OCI-LY7 (cell line): ENCODE data around the gene PTGR2.

ENCODE experiments used
- EZH2phosphoT487 ChIP-seq: fragments of 200-600 bp; sonication (generic); IDR thresholded peaks from 2 replicates; pipeline ENCODE4 v1.6.1; 2018; ENCODE audit warnings: low read depth, borderline replicate concordance, mild to moderate bottlenecking, mixed run types, antibody characterized with exemption, low read length, moderate library complexity, mixed read lengths
- TF ChIP-seq, protein P1 (sequence below): fragments of 200-600 bp; sonication (generic); conservative IDR thresholded peaks from 2 replicates; pipeline ENCODE4 v1.5.1; 2014; ENCODE audit warnings: mild to moderate bottlenecking, antibody characterized with exemption, low read length, moderate library complexity, mixed read lengths

DNA sequence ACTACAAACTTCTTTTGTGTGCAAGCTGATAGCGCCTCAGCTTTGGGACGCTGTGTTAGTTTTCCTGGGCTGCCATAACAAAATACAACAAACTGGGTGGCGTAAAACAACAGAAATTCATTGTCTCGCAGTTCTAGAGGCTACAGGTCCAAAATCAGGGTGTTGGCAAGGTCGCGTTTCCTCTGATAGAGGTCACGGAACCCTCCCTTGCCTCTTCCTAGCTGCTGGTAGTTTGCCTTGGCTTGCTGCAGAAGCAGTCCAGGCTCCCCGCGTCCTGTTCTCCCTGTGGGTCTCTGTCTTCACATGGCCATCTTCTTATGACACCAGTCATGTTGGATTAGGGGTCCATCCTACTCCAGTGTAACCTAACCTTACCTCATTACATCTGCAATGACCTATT lies 32.8 kb upstream of the PTGR2 start:
- TF ChIP-seq, protein P1, sequence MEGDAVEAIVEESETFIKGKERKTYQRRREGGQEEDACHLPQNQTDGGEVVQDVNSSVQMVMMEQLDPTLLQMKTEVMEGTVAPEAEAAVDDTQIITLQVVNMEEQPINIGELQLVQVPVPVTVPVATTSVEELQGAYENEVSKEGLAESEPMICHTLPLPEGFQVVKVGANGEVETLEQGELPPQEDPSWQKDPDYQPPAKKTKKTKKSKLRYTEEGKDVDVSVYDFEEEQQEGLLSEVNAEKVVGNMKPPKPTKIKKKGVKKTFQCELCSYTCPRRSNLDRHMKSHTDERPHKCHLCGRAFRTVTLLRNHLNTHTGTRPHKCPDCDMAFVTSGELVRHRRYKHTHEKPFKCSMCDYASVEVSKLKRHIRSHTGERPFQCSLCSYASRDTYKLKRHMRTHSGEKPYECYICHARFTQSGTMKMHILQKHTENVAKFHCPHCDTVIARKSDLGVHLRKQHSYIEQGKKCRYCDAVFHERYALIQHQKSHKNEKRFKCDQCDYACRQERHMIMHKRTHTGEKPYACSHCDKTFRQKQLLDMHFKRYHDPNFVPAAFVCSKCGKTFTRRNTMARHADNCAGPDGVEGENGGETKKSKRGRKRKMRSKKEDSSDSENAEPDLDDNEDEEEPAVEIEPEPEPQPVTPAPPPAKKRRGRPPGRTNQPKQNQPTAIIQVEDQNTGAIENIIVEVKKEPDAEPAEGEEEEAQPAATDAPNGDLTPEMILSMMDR = no peak
- no peak for TF ChIP-seq EZH2phosphoT487
